Adrenal gland (tissue), 5 donors: ENCODE data around the gene KLC1.

ENCODE experiments used
- POLR2A ChIP-seq, 2 donors: fragments of 450-650 bp; IDR thresholded peaks; one replicate each; pipeline ENCODE4 v1.6.1; 2017; ENCODE audit warnings: antibody characterized with exemption in 2 of 2, mild to moderate bottlenecking in 2 of 2, moderate library complexity in 1 of 2
- TF ChIP-seq, protein P1 (sequence below), 6 experiments: fragments of 450-650 bp in 4 of 6; fragments of 200-600 bp in 2 of 6; sonication (generic) in 1 of 6; IDR thresholded peaks; 1 replicate in 5 of 6; 2 replicates in 1 of 6; pipeline versions ENCODE4 v1.5.1 to v1.8.0; 2016 to 2021; ENCODE audit warnings: antibody characterized with exemption in 6 of 6, mild to moderate bottlenecking in 2 of 6, moderate library complexity in 1 of 6
- donor health status: DM: no; HTN: no; CAD: no.

DNA sequence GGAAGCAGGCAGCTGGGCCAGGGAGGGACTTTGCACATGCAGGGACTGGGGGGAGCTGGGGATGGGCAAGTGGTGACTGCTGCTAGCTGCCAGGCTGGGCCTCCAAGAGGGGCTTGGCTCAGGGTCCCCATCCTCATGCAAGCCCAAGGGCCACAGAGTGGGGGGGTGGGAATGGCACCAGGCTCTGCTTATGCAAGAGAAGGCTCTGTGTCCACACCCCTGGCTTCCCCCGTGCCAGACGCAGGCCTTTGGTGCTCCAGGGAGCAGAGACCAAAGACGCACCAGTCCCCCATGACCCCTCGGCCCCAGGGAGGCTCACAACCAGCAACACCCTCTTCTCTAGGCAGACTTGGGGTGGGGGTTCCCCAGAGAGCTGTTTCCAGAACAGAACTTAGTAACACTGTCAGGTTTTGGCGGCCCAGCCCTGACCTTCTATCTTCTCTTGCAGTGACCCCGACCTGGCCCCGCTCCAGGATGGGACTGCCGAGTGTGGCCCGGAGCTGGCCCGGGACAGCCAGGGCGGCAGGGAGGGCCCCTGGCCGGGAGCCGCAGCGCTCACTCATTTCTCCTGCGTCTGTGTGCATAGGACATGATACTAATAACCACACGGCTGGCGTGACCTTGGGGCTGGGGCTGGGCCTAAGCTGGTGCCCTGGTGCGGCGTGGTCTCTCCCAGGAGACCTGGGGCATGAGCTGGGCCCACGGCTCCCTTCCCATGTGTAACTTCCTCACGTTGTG, 71.9 kb downstream of the KLC1 start:
- TF ChIP-seq, protein P1, sequence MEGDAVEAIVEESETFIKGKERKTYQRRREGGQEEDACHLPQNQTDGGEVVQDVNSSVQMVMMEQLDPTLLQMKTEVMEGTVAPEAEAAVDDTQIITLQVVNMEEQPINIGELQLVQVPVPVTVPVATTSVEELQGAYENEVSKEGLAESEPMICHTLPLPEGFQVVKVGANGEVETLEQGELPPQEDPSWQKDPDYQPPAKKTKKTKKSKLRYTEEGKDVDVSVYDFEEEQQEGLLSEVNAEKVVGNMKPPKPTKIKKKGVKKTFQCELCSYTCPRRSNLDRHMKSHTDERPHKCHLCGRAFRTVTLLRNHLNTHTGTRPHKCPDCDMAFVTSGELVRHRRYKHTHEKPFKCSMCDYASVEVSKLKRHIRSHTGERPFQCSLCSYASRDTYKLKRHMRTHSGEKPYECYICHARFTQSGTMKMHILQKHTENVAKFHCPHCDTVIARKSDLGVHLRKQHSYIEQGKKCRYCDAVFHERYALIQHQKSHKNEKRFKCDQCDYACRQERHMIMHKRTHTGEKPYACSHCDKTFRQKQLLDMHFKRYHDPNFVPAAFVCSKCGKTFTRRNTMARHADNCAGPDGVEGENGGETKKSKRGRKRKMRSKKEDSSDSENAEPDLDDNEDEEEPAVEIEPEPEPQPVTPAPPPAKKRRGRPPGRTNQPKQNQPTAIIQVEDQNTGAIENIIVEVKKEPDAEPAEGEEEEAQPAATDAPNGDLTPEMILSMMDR (IDR thresholded peaks at IDR 0.05), result no peak
- no peak for TF ChIP-seq POLR2A (IDR thresholded peaks at IDR 0.05)
